ENCODE results near the gene BAG2.

The BAG2 gene

GRCh38 chr6:57137350-57137749 lies 34.8 kb upstream of the BAG2 start:
- DNase-seq (ENCODE audit: low read depth) = no peak
- no peak for TF ChIP-seq CTCF (IDR thresholded peaks at IDR 0.05; ENCODE audit: insufficient read depth, low read depth, low read length, missing control alignments)
- no peak overlapping the region for H3K4me3 ChIP-seq (ENCODE audit: low read length)

- DNase-seq (ENCODE audit: low read depth) = no peak
- H3K4me3 ChIP-seq (ENCODE audit: low read length) = no peak overlapping the region
- no peak for TF ChIP-seq CTCF (IDR thresholded peaks at IDR 0.05; ENCODE audit: insufficient read depth, low read depth, low read length, missing control alignments)
Measured at GRCh38 chr6:57138026-57138425, 34.1 kb upstream of the BAG2 start.

- H3K4me3 ChIP-seq (ENCODE audit: low read length) = no peak overlapping the region
- no peak for TF ChIP-seq CTCF (IDR thresholded peaks at IDR 0.05; ENCODE audit: insufficient read depth, low read depth, low read length, missing control alignments)
- DNase-seq (ENCODE audit: low read depth) = no peak
Measured at GRCh38 chr6:57141451-57142177, 30.5 kb upstream of the BAG2 start.

GRCh38 chr6:57142178-57142525 lies 30.0 kb upstream of the BAG2 start:
- TF ChIP-seq CTCF (IDR thresholded peaks at IDR 0.05; ENCODE audit: insufficient read depth, low read depth, low read length, missing control alignments) = no peak
- no peak for DNase-seq (ENCODE audit: low read depth)
- no peak overlapping the region for H3K4me3 ChIP-seq (ENCODE audit: low read length)

- TF ChIP-seq CTCF (IDR thresholded peaks at IDR 0.05; ENCODE audit: insufficient read depth, low read depth, low read length, missing control alignments) = no peak
- no peak for DNase-seq (ENCODE audit: low read depth)
- H3K4me3 ChIP-seq (ENCODE audit: low read length) = no peak overlapping the region
Measured at GRCh38 chr6:57143690-57144089, 28.4 kb upstream of the BAG2 start.

- DNase-seq (ENCODE audit: low read depth) = no peak
- TF ChIP-seq CTCF (IDR thresholded peaks at IDR 0.05; ENCODE audit: insufficient read depth, low read depth, low read length, missing control alignments) = no peak
- no peak overlapping the region for H3K4me3 ChIP-seq (ENCODE audit: low read length)
Measured at GRCh38 chr6:57147401-57147800, 24.7 kb upstream of the BAG2 start.
